Osteocyte (in vitro differentiated cells): ENCODE measurements around the gene SYPL2. TPM values are rescaled to one million over a fixed set of nuclear protein-coding genes. Genes with fewer than 3 reads are reported as not detected.
"Not testable (repeated sequence)": the region's sequence is repeated elsewhere in the genome, so short reads cannot be mapped to it uniquely, and the experiment has no call there.

Experiments used
- DNase-seq: peaks from one replicate; pipeline ENCODE4 v3.0.0; 2021; ENCODE audit warnings: mixed read lengths; ENCODE audit not compliant: unreplicated experiment; ENCODE audit errors: extremely low spot score
- H3K27ac Mint-ChIP-seq: one replicate; pipeline ENCODE4 v1.8.0; 2021; ENCODE audit warnings: mild to moderate bottlenecking, mixed read lengths; ENCODE audit not compliant: unreplicated experiment
- H3K27me3 Mint-ChIP-seq: one replicate; pipeline ENCODE4 v1.8.0; 2021; ENCODE audit warnings: mixed read lengths; ENCODE audit not compliant: unreplicated experiment
- H3K36me3 Mint-ChIP-seq: one replicate; pipeline ENCODE4 v1.8.0; 2021; ENCODE audit warnings: mixed read lengths; ENCODE audit not compliant: unreplicated experiment
- H3K4me1 Mint-ChIP-seq: one replicate; pipeline ENCODE4 v1.8.0; 2021; ENCODE audit warnings: mixed read lengths; ENCODE audit not compliant: unreplicated experiment
- H3K4me3 Mint-ChIP-seq: one replicate; pipeline ENCODE4 v1.8.0; 2021; ENCODE audit warnings: mild to moderate bottlenecking, moderate library complexity, mixed read lengths; ENCODE audit not compliant: unreplicated experiment
- H3K9me3 Mint-ChIP-seq: one replicate; pipeline ENCODE4 v1.8.0; 2021; ENCODE audit warnings: mixed read lengths; ENCODE audit not compliant: unreplicated experiment
- CTCF ChIP-seq: fragments of 200-600 bp; sonication (generic); IDR thresholded peaks from 2 replicates; pipeline ENCODE4 v1.5.0; 2021; ENCODE audit warnings: antibody characterized with exemption, mild to moderate bottlenecking, moderate library complexity
- total RNA-seq: library from RNA; stranded (reverse); gene quantifications from 2 replicates; pipeline ENCODE4 v1.2.1, GENCODE V29; 2021

SYPL2 gene
- total RNA-seq, 1 donor from 2014 or later, result 0.59 TPM

- H3K9me3 Mint-ChIP-seq, result no peaks in the 10 kb centered on the region
- no peak overlapping the region for H3K27ac Mint-ChIP-seq
- DNase-seq, result no peak
- peaks cover 85% of the 10 kb centered on the region for H3K27me3 Mint-ChIP-seq
- no peaks in the 10 kb centered on the region for H3K36me3 Mint-ChIP-seq
- H3K4me3 Mint-ChIP-seq, result no peak overlapping the region
- no peak for TF ChIP-seq CTCF
- H3K4me1 Mint-ChIP-seq, result peaks cover 4% of the 10 kb centered on the region
These were observed 2.6 kb downstream of the SYPL2 start for GRCh38 chr1:109468903-109469302.

GRCh38 chr1:109470245-109470644 is 3.9 kb downstream of the SYPL2 start:
- Mint-ChIP-seq H3K27me3 (peaks cover 82% of the 10 kb centered on the region), H3K36me3 (no peaks in the 10 kb centered on the region), H3K9me3 (no peaks in the 10 kb centered on the region), H3K27ac (no peak overlapping the region), H3K4me3 (no peak overlapping the region), H3K4me1 (peaks cover 4% of the 10 kb centered on the region)
- DNase-seq, result peak; percentile 42
- TF ChIP-seq CTCF, result no peak

GRCh38 chr1:109472779-109473178 is 6.4 kb downstream of the SYPL2 start:
- Mint-ChIP-seq H3K9me3 (no peaks in the 10 kb centered on the region), H3K4me3 (no peak overlapping the region), H3K27ac (no peak overlapping the region), H3K27me3 (peaks cover 81% of the 10 kb centered on the region), H3K36me3 (no peaks in the 10 kb centered on the region), H3K4me1 (no peaks in the 10 kb centered on the region)
- no peak for TF ChIP-seq CTCF
- no peak for DNase-seq

GRCh38 chr1:109473284-109474057 is 7.1 kb downstream of the SYPL2 start:
- not testable (repeated sequence) for H3K36me3 Mint-ChIP-seq, H3K27ac Mint-ChIP-seq, H3K9me3 Mint-ChIP-seq, H3K4me1 Mint-ChIP-seq, H3K4me3 Mint-ChIP-seq, DNase-seq
- H3K27me3 Mint-ChIP-seq, result peaks cover 78% of the 10 kb centered on the region

GRCh38 chr1:109474697-109475096 is 8.4 kb downstream of the SYPL2 start:
- no peak for TF ChIP-seq CTCF
- H3K4me1 Mint-ChIP-seq, result no peaks in the 10 kb centered on the region
- H3K36me3 Mint-ChIP-seq, result no peaks in the 10 kb centered on the region
- peaks cover 78% of the 10 kb centered on the region for H3K27me3 Mint-ChIP-seq
- no peak overlapping the region for H3K27ac Mint-ChIP-seq
- no peak for DNase-seq
- H3K9me3 Mint-ChIP-seq, result no peaks in the 10 kb centered on the region
- no peak overlapping the region for H3K4me3 Mint-ChIP-seq
